H1 (cell line): ENCODE data around the gene ECEL1. TPM values are rescaled to one million over a fixed set of nuclear protein-coding genes. Genes with fewer than 3 reads are reported as not detected.

Source experiments
- CTCF ChIA-PET: fragments of 300-600 bp; sonication (Branson Sonifier 250); formaldehyde crosslinking; loops from one replicate; lab custom pipeline; 2021; ENCODE audit not compliant: partially characterized antibody; lab: Charles Lee
- POLR2A ChIA-PET: fragments of 300-600 bp; sonication (Branson Sonifier 250); formaldehyde crosslinking; loops from one replicate; lab custom pipeline; 2021; ENCODE audit warnings: inconsistent platforms; ENCODE audit not compliant: partially characterized antibody; lab: Charles Lee
- DNase-seq, 2 experiments: peaks; one replicate each; pipeline versions ENCODE4 v3.0.0 to v3.0.0-alpha.2; 2010 to 2022; ENCODE audit warnings: low spot score in 2 of 2, low read depth in 1 of 2, mixed read lengths in 1 of 2
- FAIRE-seq: peaks from 2 replicates; lab custom pipeline; 2011; peaks lifted over from hg19 to GRCh38; lab: Jason Lieb, UNC
- H2AFZ ChIP-seq: 2 replicates; pipeline ENCODE4 v1.8.1; 2012; ENCODE audit warnings: low read length, inconsistent platforms
- H2AK5ac ChIP-seq: 2 replicates; pipeline ENCODE4 v1.6.1; 2013; ENCODE audit warnings: low read depth, low read length
- H2BK120ac ChIP-seq: replicated peaks from 2 replicates; pipeline ENCODE3; 2013; ENCODE audit warnings: low read depth, low read length, inconsistent platforms
- H2BK12ac ChIP-seq: 2 replicates; pipeline ENCODE4 v1.6.1; 2013; ENCODE audit warnings: low read depth, low read length
- H2BK15ac ChIP-seq: 2 replicates; pipeline ENCODE4 v1.6.1; 2013; ENCODE audit warnings: low read length
- H2BK20ac ChIP-seq: 2 replicates; pipeline ENCODE4 v1.6.1; 2013; ENCODE audit warnings: low read length
- H2BK5ac ChIP-seq: 2 replicates; pipeline ENCODE4 v1.6.1; 2013; ENCODE audit warnings: low read depth, low read length
- H3K14ac ChIP-seq: 2 replicates; pipeline ENCODE4 v1.6.1; 2013; ENCODE audit warnings: inconsistent platforms; ENCODE audit not compliant: insufficient read length
- H3K18ac ChIP-seq: 2 replicates; pipeline ENCODE4 v1.6.1; 2013; ENCODE audit warnings: low read length; ENCODE audit errors: extremely low read depth
- H3K23ac ChIP-seq: 2 replicates; pipeline ENCODE4 v1.6.1; 2013; ENCODE audit warnings: inconsistent platforms; ENCODE audit not compliant: insufficient read length
- H3K23me2 ChIP-seq: 2 replicates; pipeline ENCODE4 v1.6.1; 2013; ENCODE audit warnings: low read depth, low read length
- H3K27ac ChIP-seq: 2 replicates; pipeline ENCODE4 v1.6.1; 2011; ENCODE audit warnings: low read depth, low read length, inconsistent platforms
- H3K27me3 ChIP-seq, 4 experiments: replicated peaks in 1 of 4; 1 replicate in 1 of 4; 2 replicates in 3 of 4; pipeline versions ENCODE4 v1.6.1 to v1.8.1; 2011 to 2013; ENCODE audit warnings: low read length in 3 of 4, mild to moderate bottlenecking in 3 of 4, inconsistent platforms in 2 of 4, mixed read lengths in 2 of 4, moderate library complexity in 1 of 4; ENCODE audit not compliant: control insufficient read depth in 3 of 4, insufficient read depth in 3 of 4; ENCODE audit errors: extremely low read depth in 1 of 4
- H3K36me3 ChIP-seq, 4 experiments: 2 replicates each; pipeline versions ENCODE4 v1.6.1 to v1.8.1; 2011 to 2013; ENCODE audit warnings: mild to moderate bottlenecking in 4 of 4, low read length in 3 of 4, moderate library complexity in 2 of 4, control low read depth in 1 of 4, inconsistent platforms in 1 of 4; ENCODE audit not compliant: insufficient read depth in 4 of 4, control insufficient read depth in 2 of 4
- H3K4ac ChIP-seq: replicated peaks from 2 replicates; pipeline ENCODE3; 2013; ENCODE audit warnings: low read length, low read depth, mixed read lengths, inconsistent platforms; ENCODE audit not compliant: insufficient read length
- H3K4me1 ChIP-seq, 4 experiments: replicated peaks in 1 of 4; 1 replicate in 1 of 4; 2 replicates in 3 of 4; pipeline versions ENCODE4 v1.6.1 to v1.8.1; 2011 to 2013; ENCODE audit warnings: low read length in 3 of 4, inconsistent platforms in 2 of 4, mixed read lengths in 1 of 4; ENCODE audit not compliant: insufficient read depth in 4 of 4, control insufficient read depth in 3 of 4
- H3K4me2 ChIP-seq, 2 experiments: 2 replicates each; pipeline versions ENCODE4 v1.6.1 to v1.8.1; 2011 to 2013; ENCODE audit warnings: low read depth in 2 of 2, low read length in 2 of 2, control low read depth in 1 of 2, inconsistent platforms in 1 of 2, mild to moderate bottlenecking in 1 of 2; ENCODE audit not compliant: insufficient read depth in 1 of 2
- H3K4me3 ChIP-seq, 4 experiments: fragments of 200-600, 300-600 bp in 1 of 4; sonication (generic), shearing (Covaris generic), sonication (Bioruptor Twin) in 1 of 4; 2 replicates each; pipeline versions ENCODE4 v1.5.1 to v1.8.1; 2011 to 2016; ENCODE audit warnings: low read length in 4 of 4, low read depth in 3 of 4, control low read depth in 2 of 4, inconsistent platforms in 2 of 4, mild to moderate bottlenecking in 2 of 4, mixed read lengths in 1 of 4, moderate library complexity in 1 of 4; ENCODE audit not compliant: insufficient read depth in 2 of 4; ENCODE audit errors: extremely low read depth in 1 of 4
- H3K56ac ChIP-seq: replicated peaks from 2 replicates; pipeline ENCODE3; 2013; ENCODE audit warnings: low read depth, mild to moderate bottlenecking, mixed read lengths, low read length, inconsistent platforms; ENCODE audit not compliant: insufficient read length
- H3K79me1 ChIP-seq: 2 replicates; pipeline ENCODE4 v1.6.1; 2013; ENCODE audit warnings: low read depth, low read length, control low read depth
- H3K79me2 ChIP-seq, 2 experiments: 2 replicates each; pipeline versions ENCODE4 v1.6.1 to v1.8.1; 2012 to 2013; ENCODE audit warnings: low read length in 2 of 2, mild to moderate bottlenecking in 2 of 2, inconsistent platforms in 1 of 2; ENCODE audit not compliant: insufficient read depth in 2 of 2, control insufficient read depth in 1 of 2
- H3K9ac ChIP-seq, 4 experiments: replicated peaks in 1 of 4; 1 replicate in 1 of 4; 2 replicates in 3 of 4; pipeline versions ENCODE4 v1.6.1 to v1.8.1; 2011 to 2013; ENCODE audit warnings: low read depth in 3 of 4, low read length in 3 of 4, control low read depth in 2 of 4, mild to moderate bottlenecking in 2 of 4, moderate library complexity in 2 of 4, inconsistent platforms in 1 of 4; ENCODE audit errors: extremely low read depth in 1 of 4
- H3K9me3 ChIP-seq, 2 experiments: 2 replicates each; pipeline versions ENCODE4 v1.6.1 to v1.8.1; 2012 to 2013; ENCODE audit warnings: mild to moderate bottlenecking in 2 of 2, moderate library complexity in 2 of 2, control low read depth in 1 of 2, inconsistent platforms in 1 of 2, low read depth in 1 of 2, low read length in 1 of 2, mixed read lengths in 1 of 2; ENCODE audit not compliant: insufficient read depth in 2 of 2
- H4K20me1 ChIP-seq, 2 experiments: replicated peaks in 1 of 2; 2 replicates each; pipeline versions ENCODE3 to v1.8.1; 2011 to 2013; ENCODE audit warnings: inconsistent platforms in 2 of 2, low read length in 2 of 2, mild to moderate bottlenecking in 1 of 2; ENCODE audit not compliant: insufficient read depth in 2 of 2, control insufficient read depth in 1 of 2
- H4K5ac ChIP-seq: 2 replicates; pipeline ENCODE4 v1.6.1; 2013; ENCODE audit warnings: low read length, low read depth, mixed read lengths, inconsistent platforms; ENCODE audit not compliant: insufficient read length
- H4K8ac ChIP-seq: 2 replicates; pipeline ENCODE4 v1.8.0; 2013; ENCODE audit warnings: mild to moderate bottlenecking, moderate library complexity, low read length, inconsistent platforms; ENCODE audit not compliant: insufficient read depth; ENCODE audit errors: extremely low read depth
- H4K91ac ChIP-seq: replicated peaks from 2 replicates; pipeline ENCODE3; 2013; ENCODE audit warnings: low read length, mixed read lengths, inconsistent platforms; ENCODE audit not compliant: insufficient read length
- CBX5 ChIP-seq: fragments of 300-800, 300-1000 bp; sonication (generic); IDR thresholded peaks from 2 replicates; pipeline ENCODE4 v1.7.1; 2016; ENCODE audit warnings: antibody characterized with exemption, low read length, low read depth
- CHD1 ChIP-seq: IDR thresholded peaks from 2 replicates; pipeline ENCODE4 v1.6.1; 2012; ENCODE audit warnings: low read depth, low read length, improper control_type of control experiment
- CHD2 ChIP-seq: IDR thresholded peaks from 2 replicates; pipeline ENCODE4 v1.6.1; 2012; ENCODE audit warnings: low read length, improper control_type of control experiment
- E2F6 ChIP-seq: IDR thresholded peaks from 2 replicates; pipeline ENCODE4 v1.6.1; 2012; ENCODE audit warnings: inconsistent platforms
- EGR1 ChIP-seq: IDR thresholded peaks from 2 replicates; pipeline ENCODE4 v1.6.1; 2011; ENCODE audit warnings: low read depth, low read length, borderline replicate concordance
- EP300 ChIP-seq, 2 experiments: IDR thresholded peaks; 1 replicate in 1 of 2; 2 replicates in 1 of 2; pipeline ENCODE4 v1.6.1; 2011 to 2012; ENCODE audit warnings: low read depth in 2 of 2, low read length in 2 of 2, mild to moderate bottlenecking in 2 of 2, borderline replicate concordance in 1 of 2, inconsistent platforms in 1 of 2, moderate library complexity in 1 of 2
- GTF2F1 ChIP-seq: IDR thresholded peaks from 2 replicates; pipeline ENCODE4 v1.6.1; 2012; ENCODE audit warnings: low read depth, low read length, improper control_type of control experiment, borderline replicate concordance
- HDAC2 ChIP-seq, 2 experiments: fragments of 300-600 bp in 1 of 2; sonication (generic) in 1 of 2; IDR thresholded peaks; 2 replicates each; pipeline ENCODE4 v1.6.1; 2011 to 2012; ENCODE audit warnings: low read depth in 2 of 2, low read length in 2 of 2, mild to moderate bottlenecking in 2 of 2, moderate library complexity in 2 of 2, borderline replicate concordance in 1 of 2, inconsistent platforms in 1 of 2
- MAFK ChIP-seq: IDR thresholded peaks from 2 replicates; pipeline ENCODE4 v1.6.1; 2012; ENCODE audit warnings: low read depth, mild to moderate bottlenecking, improper control_type of control experiment, low read length
- WGBS, 2 experiments: shearing (Covaris generic) in 1 of 2; methylation state at CpG; one replicate each; pipeline versions ENCODE4 v1.1.6 to v1.1.7; 2013 to 2015; ENCODE audit warnings: low lambda C conversion rate in 2 of 2, mixed read lengths in 2 of 2, inconsistent platforms in 1 of 2, low coverage in 1 of 2, missing lambda C conversion rate in 1 of 2; ENCODE audit not compliant: insufficient replicate concordance in 2 of 2, insufficient coverage in 1 of 2, insufficient read length in 1 of 2; ENCODE audit errors: extremely low coverage in 1 of 2, missing lambda C conversion rate in 1 of 2; 5-methylcytosine and 5-hydroxymethylcytosine counted together
- polyA plus RNA-seq, 7 experiments: library from polyadenylated mRNA; depleted of rRNA in 3 of 7; stranded (reverse) in 5 of 7; unstranded in 2 of 7; fragments of >200 nt in 5 of 7; fragments of 200-250 nt in 2 of 7; gene quantifications; 1 replicate in 5 of 7; 2 replicates in 1 of 7; 4 replicates in 1 of 7; pipeline versions ENCODE4 v1.2.1 to v1.2.3, GENCODE V29; 2011 to 2013; ENCODE audit warnings: missing spikeins in 2 of 7, mixed read lengths in 2 of 7
- total RNA-seq: library from RNA; stranded (reverse); fragmentation: NEBNext Ultra II Directional; extraction: Animal tissue kit (Norgen Biotek cat#: 25700); gene quantifications from 2 replicates; pipeline ENCODE4 v1.2.1, GENCODE V29; 2021

ECEL1 gene
- total and polyA plus RNA-seq, 2 of the 8 experiments (the other 6 are each of a cell fraction or from before 2014, with no cell fraction given): 7.7 to 20.2 TPM

- no peak overlapping the region for H3K56ac ChIP-seq
- no peak overlapping the region for H3K14ac ChIP-seq
- H4K5ac ChIP-seq: no peak overlapping the region
- no peak overlapping the region for H3K4me3 ChIP-seq
- H3K4me2 ChIP-seq: no peak overlapping the region
- no peaks in the 10 kb centered on the region for H3K36me3 ChIP-seq
- H3K79me2 ChIP-seq: no peaks in the 10 kb centered on the region
- no peak overlapping the region for H3K4ac ChIP-seq
- 0 out of 2 replicates have a peak, but pooled peaks cover 1% of the 10 kb centered on the region for H3K23me2 ChIP-seq
- H3K27me3 ChIP-seq: no peaks in the 10 kb centered on the region
- H4K20me1 ChIP-seq: no peaks in the 10 kb centered on the region
- H2AK5ac ChIP-seq: no peak overlapping the region
- WGBS, 2 experiments: 92% methylated on average over 5 of the region's 5 CpGs; no CpG with 5 or more reads in 1 of the 2 experiments
- H2BK12ac ChIP-seq: no peak overlapping the region
- 0 out of 4 replicates have a peak, but pooled peaks cover 0 to 5% of the 10 kb centered on the region in 2 experiments for H3K9me3 ChIP-seq
- no peak overlapping the region for H2BK15ac ChIP-seq
- H3K23ac ChIP-seq: no peak overlapping the region
- ChIA-PET CTCF (interaction anchor here (0.6 to 5.5 kb wide), 5 partner anchors 9 to 64 kb away, joined by 3 to 29 read pairs (median 21); partner anchors contain the start of genes CHRND and PRSS56), POLR2A (interaction anchor here (1.3 to 1.9 kb wide), 2 partner anchors 10 to 12 kb away, joined by 4 to 5 read pairs; partner anchors contain the start of gene CHRND)
- TF ChIP-seq CHD1: no peak
- no peak for TF ChIP-seq CBX5
- TF ChIP-seq E2F6: no peak
- TF ChIP-seq EP300 (IDR thresholded peaks at IDR 0.05; ENCODE audit: borderline replicate concordance in 1 of 2, low read depth in 2 of 2, low read length in 2 of 2): no peak
- no peak for TF ChIP-seq MAFK
- TF ChIP-seq GTF2F1: no peak
- no peak for TF ChIP-seq EGR1
- no peak for TF ChIP-seq CHD2
- TF ChIP-seq HDAC2 (IDR thresholded peaks at IDR 0.05; ENCODE audit: borderline replicate concordance in 1 of 2, low read depth in 2 of 2, low read length in 2 of 2): no peak
- H2AFZ ChIP-seq: no peak overlapping the region
- FAIRE-seq: no peak
- no peaks in the 10 kb centered on the region for H3K79me1 ChIP-seq
- H4K91ac ChIP-seq: no peak overlapping the region
- no peak overlapping the region for H3K18ac ChIP-seq
- no peak overlapping the region for H2BK20ac ChIP-seq
- H2BK120ac ChIP-seq: no peak overlapping the region
- DNase-seq: no peak
- H4K8ac ChIP-seq: no peak overlapping the region
- H2BK5ac ChIP-seq: no peak overlapping the region
- H3K27ac ChIP-seq: no peak overlapping the region
- H3K9ac ChIP-seq: no peak overlapping the region
- H3K4me1 ChIP-seq: peaks cover 0 to 18% (median 11%) of the 10 kb centered on the region in 4 experiments; a peak in 6 of 7 replicates
Measured at GRCh38 chr2:232535761-232536530, 48.3 kb upstream of the ECEL1 start.
